ENCODE data around the gene TMEM163. TPM values are rescaled to one million over a fixed set of nuclear protein-coding genes. Genes with fewer than 3 reads are reported as not detected.
"Not testable (repeated sequence)": the region's sequence is repeated elsewhere in the genome, so short reads cannot be mapped to it uniquely, and the experiment has no call there.

The TMEM163 gene
- total RNA-seq, 1 donor = not detected

DNA sequence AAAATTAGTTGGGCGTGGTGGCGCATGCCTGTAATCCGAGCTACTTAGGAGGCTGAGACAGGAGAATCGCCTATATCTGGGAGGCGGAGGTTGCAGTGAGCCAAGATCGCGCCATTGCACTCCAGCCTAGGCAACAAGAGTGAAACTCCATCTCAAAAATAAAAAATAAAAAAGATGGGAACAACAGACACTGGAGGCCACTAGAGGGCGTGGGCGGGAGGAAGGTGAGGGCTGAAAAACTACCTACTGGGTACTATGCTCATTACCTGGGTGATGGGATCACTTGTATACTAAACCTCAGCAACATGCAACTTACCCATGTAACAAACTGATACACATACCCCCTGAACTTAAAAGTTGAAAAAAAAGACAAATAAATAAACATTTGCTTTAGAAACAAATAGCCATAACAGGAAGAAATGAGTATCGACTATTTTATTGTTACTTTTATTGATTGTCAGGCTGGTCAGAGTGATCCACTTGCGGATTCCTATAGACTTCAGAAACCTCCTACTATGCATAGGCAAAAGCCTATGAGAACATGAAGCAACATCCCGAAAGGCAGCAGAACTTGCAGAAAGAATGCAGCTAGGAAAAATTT lies 61.0 kb downstream of the TMEM163 start:
- H3K4me2 ChIP-seq (ENCODE audit: insufficient read depth, low read length) = no peak overlapping the region
- H4K20me1 ChIP-seq (ENCODE audit: insufficient read depth, low read length) = no peaks in the 10 kb centered on the region
- no peaks in the 10 kb centered on the region for H3K27me3 ChIP-seq (ENCODE audit: insufficient read depth, low read length)
- H3K36me3 ChIP-seq (ENCODE audit: insufficient read depth, low read length) = no peaks in the 10 kb centered on the region
- no peak overlapping the region for H3K27ac ChIP-seq (ENCODE audit: low read depth, low read length)
- no peak overlapping the region for H2AFZ ChIP-seq (ENCODE audit: low read length)
- H3K79me2 ChIP-seq (ENCODE audit: insufficient read depth, low read length) = no peaks in the 10 kb centered on the region
- no peak overlapping the region for H3K4me3 ChIP-seq (ENCODE audit: insufficient read depth, low read length)
- DNase-seq (ENCODE audit: insufficient read length, low spot score, missing footprints) = no peak
- TF ChIP-seq, protein P1, sequence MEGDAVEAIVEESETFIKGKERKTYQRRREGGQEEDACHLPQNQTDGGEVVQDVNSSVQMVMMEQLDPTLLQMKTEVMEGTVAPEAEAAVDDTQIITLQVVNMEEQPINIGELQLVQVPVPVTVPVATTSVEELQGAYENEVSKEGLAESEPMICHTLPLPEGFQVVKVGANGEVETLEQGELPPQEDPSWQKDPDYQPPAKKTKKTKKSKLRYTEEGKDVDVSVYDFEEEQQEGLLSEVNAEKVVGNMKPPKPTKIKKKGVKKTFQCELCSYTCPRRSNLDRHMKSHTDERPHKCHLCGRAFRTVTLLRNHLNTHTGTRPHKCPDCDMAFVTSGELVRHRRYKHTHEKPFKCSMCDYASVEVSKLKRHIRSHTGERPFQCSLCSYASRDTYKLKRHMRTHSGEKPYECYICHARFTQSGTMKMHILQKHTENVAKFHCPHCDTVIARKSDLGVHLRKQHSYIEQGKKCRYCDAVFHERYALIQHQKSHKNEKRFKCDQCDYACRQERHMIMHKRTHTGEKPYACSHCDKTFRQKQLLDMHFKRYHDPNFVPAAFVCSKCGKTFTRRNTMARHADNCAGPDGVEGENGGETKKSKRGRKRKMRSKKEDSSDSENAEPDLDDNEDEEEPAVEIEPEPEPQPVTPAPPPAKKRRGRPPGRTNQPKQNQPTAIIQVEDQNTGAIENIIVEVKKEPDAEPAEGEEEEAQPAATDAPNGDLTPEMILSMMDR (IDR thresholded peaks at IDR 0.05; ENCODE audit: extremely low read depth, low read depth, low read length) = peak; percentile 55
- no peaks in the 10 kb centered on the region for H3K4me1 ChIP-seq (ENCODE audit: insufficient read depth, low read length)
- no peaks in the 10 kb centered on the region for H3K9me3 ChIP-seq (ENCODE audit: low read depth, low read length)

DNA sequence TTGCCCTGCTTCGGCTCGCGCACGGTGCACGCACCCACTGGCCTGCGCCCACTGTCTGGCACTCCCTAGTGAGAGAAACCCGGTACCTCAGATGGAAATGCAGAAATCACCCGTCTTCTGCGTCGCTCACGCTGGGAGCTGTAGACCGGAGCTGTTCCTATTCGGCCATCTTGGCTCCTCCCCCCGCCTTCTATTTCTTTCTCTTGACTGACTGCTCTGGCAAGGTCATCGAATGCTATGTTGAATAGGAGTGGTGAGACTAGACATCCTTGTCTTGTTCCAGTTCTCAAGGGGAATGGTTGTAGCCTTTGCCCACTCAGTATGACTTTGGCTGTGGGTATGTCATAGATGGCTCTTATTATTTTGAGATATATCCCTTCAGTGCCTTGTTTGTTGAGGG lies 62.4 kb downstream of the TMEM163 start:
- not testable (repeated sequence) for H3K4me2 ChIP-seq (ENCODE audit: insufficient read depth, low read length); H3K36me3 ChIP-seq (ENCODE audit: insufficient read depth, low read length); H3K27me3 ChIP-seq (ENCODE audit: insufficient read depth, low read length); H3K27ac ChIP-seq (ENCODE audit: low read depth, low read length); H2AFZ ChIP-seq (ENCODE audit: low read length); H4K20me1 ChIP-seq (ENCODE audit: insufficient read depth, low read length); H3K4me1 ChIP-seq (ENCODE audit: insufficient read depth, low read length); DNase-seq (ENCODE audit: insufficient read length, low spot score, missing footprints); H3K79me2 ChIP-seq (ENCODE audit: insufficient read depth, low read length); H3K9me3 ChIP-seq (ENCODE audit: low read depth, low read length); H3K4me3 ChIP-seq (ENCODE audit: insufficient read depth, low read length)

GRCh38 chr2:134648586-134648985 lies 70.2 kb downstream of the TMEM163 start:
- no peaks in the 10 kb centered on the region for H3K9me3 ChIP-seq (ENCODE audit: low read depth, low read length)
- H3K27me3 ChIP-seq (ENCODE audit: insufficient read depth, low read length) = no peaks in the 10 kb centered on the region
- H3K79me2 ChIP-seq (ENCODE audit: insufficient read depth, low read length) = no peaks in the 10 kb centered on the region
- no peaks in the 10 kb centered on the region for H4K20me1 ChIP-seq (ENCODE audit: insufficient read depth, low read length)
- TF ChIP-seq, protein P1 (IDR thresholded peaks at IDR 0.05; ENCODE audit: extremely low read depth, low read depth, low read length) = no peak
- no peak overlapping the region for H3K27ac ChIP-seq (ENCODE audit: low read depth, low read length)
- no peaks in the 10 kb centered on the region for H3K36me3 ChIP-seq (ENCODE audit: insufficient read depth, low read length)
- no peak overlapping the region for H3K4me2 ChIP-seq (ENCODE audit: insufficient read depth, low read length)
- H2AFZ ChIP-seq (ENCODE audit: low read length) = no peak overlapping the region
- no peak overlapping the region for H3K4me3 ChIP-seq (ENCODE audit: insufficient read depth, low read length)
- no peak for DNase-seq (ENCODE audit: insufficient read length, low spot score, missing footprints)
- H3K4me1 ChIP-seq (ENCODE audit: insufficient read depth, low read length) = no peaks in the 10 kb centered on the region

- no peaks in the 10 kb centered on the region for H3K36me3 ChIP-seq (ENCODE audit: insufficient read depth, low read length)
- no peak overlapping the region for H3K4me3 ChIP-seq (ENCODE audit: insufficient read depth, low read length)
- H3K4me1 ChIP-seq (ENCODE audit: insufficient read depth, low read length) = no peaks in the 10 kb centered on the region
- no peaks in the 10 kb centered on the region for H3K9me3 ChIP-seq (ENCODE audit: low read depth, low read length)
- DNase-seq (ENCODE audit: insufficient read length, low spot score, missing footprints) = no peak
- H4K20me1 ChIP-seq (ENCODE audit: insufficient read depth, low read length) = no peaks in the 10 kb centered on the region
- no peak overlapping the region for H3K27ac ChIP-seq (ENCODE audit: low read depth, low read length)
- H3K79me2 ChIP-seq (ENCODE audit: insufficient read depth, low read length) = no peaks in the 10 kb centered on the region
- H2AFZ ChIP-seq (ENCODE audit: low read length) = no peak overlapping the region
- TF ChIP-seq, protein P1 (IDR thresholded peaks at IDR 0.05; ENCODE audit: extremely low read depth, low read depth, low read length) = no peak
- H3K27me3 ChIP-seq (ENCODE audit: insufficient read depth, low read length) = no peaks in the 10 kb centered on the region
- H3K4me2 ChIP-seq (ENCODE audit: insufficient read depth, low read length) = no peak overlapping the region
Measured at GRCh38 chr2:134647607-134648256, 71.1 kb downstream of the TMEM163 start.

All from osteoblast (primary cell).